OCI-LY7 (cell line): ENCODE measurements around the gene RRP9. TPM values are rescaled to one million over a fixed set of nuclear protein-coding genes. Genes with fewer than 3 reads are reported as not detected.
"Not testable (repeated sequence)": the region's sequence is repeated elsewhere in the genome, so short reads cannot be mapped to it uniquely, and the experiment has no call there.

ENCODE experiments used
- BruUV-seq: library from RNA; stranded (reverse); fragments of 400-500 nt; replicated peaks from 2 replicates; lab custom pipeline; 2021; lab: Mats Ljungman, UMichigan
- CTCF ChIA-PET: fragments of 300-600 bp; sonication (Branson Sonifier 250); formaldehyde crosslinking; loops from one replicate; lab custom pipeline; 2022; ENCODE audit warnings: antibody characterized with exemption; ENCODE audit not compliant: unreplicated experiment; lab: Charles Lee
- POLR2A ChIA-PET: fragments of 300-600 bp; sonication (Branson Sonifier 250); formaldehyde crosslinking; loops from one replicate; lab custom pipeline; 2022; ENCODE audit warnings: antibody characterized with exemption; lab: Charles Lee
- DNase-seq: peaks from one replicate; pipeline ENCODE4 v3.0.0-alpha.2; 2015; ENCODE audit warnings: low spot score
- H2AFZ ChIP-seq: fragments of 200-600 bp; sonication (generic), shearing (Covaris generic); 2 replicates; pipeline ENCODE4 v1.6.1; 2014; ENCODE audit warnings: mild to moderate bottlenecking, antibody characterized with exemption, low read length, moderate library complexity
- H3K27ac ChIP-seq: fragments of 200-600 bp; sonication (generic); 2 replicates; pipeline ENCODE4 v1.5.1; 2014; ENCODE audit warnings: mixed run types, low read depth, mild to moderate bottlenecking, moderate library complexity, low read length, inconsistent platforms; ENCODE audit not compliant: poor library complexity, severe bottlenecking
- H3K36me3 ChIP-seq: fragments of 200-600 bp; sonication (generic); 2 replicates; pipeline ENCODE4 v1.6.1; 2014; ENCODE audit warnings: mild to moderate bottlenecking, antibody characterized with exemption, low read length, moderate library complexity, mixed read lengths; ENCODE audit not compliant: insufficient read depth
- H3K4me1 ChIP-seq: fragments of 200-600 bp; sonication (generic); 2 replicates; pipeline ENCODE4 v1.5.1; 2014; ENCODE audit warnings: mild to moderate bottlenecking, low read length; ENCODE audit not compliant: insufficient read depth, poor library complexity, severe bottlenecking
- H3K4me2 ChIP-seq: fragments of 200-600 bp; sonication (generic); 2 replicates; pipeline ENCODE4 v1.6.1; 2014; ENCODE audit warnings: mild to moderate bottlenecking, low read length
- H3K4me3 ChIP-seq: fragments of 200-600 bp; sonication (generic); 2 replicates; pipeline ENCODE4 v1.5.1; 2014; ENCODE audit warnings: mild to moderate bottlenecking, low read depth, low read length; ENCODE audit not compliant: poor library complexity, severe bottlenecking
- H3K79me2 ChIP-seq: fragments of 200-600 bp; sonication (generic); 2 replicates; pipeline ENCODE4 v1.6.1; 2016; ENCODE audit warnings: low read depth, mild to moderate bottlenecking, low read length, moderate library complexity, mixed read lengths; ENCODE audit not compliant: insufficient read depth
- H3K9me2 ChIP-seq: fragments of 200-600 bp; sonication (generic); 2 replicates; pipeline ENCODE4 v1.6.1; 2016; ENCODE audit warnings: mild to moderate bottlenecking, low read length, mixed read lengths; ENCODE audit not compliant: insufficient read depth
- H3K9me3 ChIP-seq: fragments of 200-600 bp; sonication (generic); 2 replicates; pipeline ENCODE4 v1.6.1; 2014; ENCODE audit warnings: mild to moderate bottlenecking, mixed run types, low read length, mixed read lengths
- H4K20me1 ChIP-seq: fragments of 200-600 bp; sonication (generic); 2 replicates; pipeline ENCODE4 v1.6.1; 2014; ENCODE audit warnings: mild to moderate bottlenecking, antibody characterized with exemption, low read length, moderate library complexity, mixed read lengths; ENCODE audit not compliant: insufficient read depth
- EZH2phosphoT487 ChIP-seq: fragments of 200-600 bp; sonication (generic); IDR thresholded peaks from 2 replicates; pipeline ENCODE4 v1.6.1; 2018; ENCODE audit warnings: low read depth, borderline replicate concordance, mild to moderate bottlenecking, mixed run types, antibody characterized with exemption, low read length, moderate library complexity, mixed read lengths
- intact Hi-C: fragments of 100-400 bp; cut with micrococcal nuclease; formaldehyde crosslinking; loops from one replicate; pipeline ENCODE4 v1.10.0; 2022; ENCODE audit not compliant: unreplicated experiment
- total RNA-seq, 2 experiments: library from RNA; depleted of rRNA in 1 of 2; stranded (reverse); fragments of >200 nt in 1 of 2; shearing (Covaris generic) in 1 of 2; gene quantifications; 2 replicates each; pipeline ENCODE4 v1.2.3, GENCODE V29; 2014 to 2022
- TF ChIP-seq, protein P1 (sequence below): fragments of 200-600 bp; sonication (generic); conservative IDR thresholded peaks from 2 replicates; pipeline ENCODE4 v1.5.1; 2014; ENCODE audit warnings: mild to moderate bottlenecking, antibody characterized with exemption, low read length, moderate library complexity, mixed read lengths

Gene RRP9
- total RNA-seq, 2 experiments from 2014 or later = 34.4 to 41.1 TPM

GRCh38 chr3:51908026-51908425 lies 33.7 kb downstream of the RRP9 start:
- Histone ChIP-seq H3K36me3 (no peaks in the 10 kb centered on the region), H3K9me2 (no peaks in the 10 kb centered on the region), H3K27ac (no peak overlapping the region), H4K20me1 (no peaks in the 10 kb centered on the region), H2AFZ (no peak overlapping the region), H3K4me1 (no peaks in the 10 kb centered on the region), H3K79me2 (no peaks in the 10 kb centered on the region), H3K4me3 (no peak overlapping the region), H3K4me2 (no peak overlapping the region), H3K9me3 (no peaks in the 10 kb centered on the region)
- BruUV-seq = no TSS peak
- DNase-seq = no peak
- CTCF ChIA-PET = no interaction called here
- intact Hi-C loops = no loop called here
- TF ChIP-seq, protein P1, sequence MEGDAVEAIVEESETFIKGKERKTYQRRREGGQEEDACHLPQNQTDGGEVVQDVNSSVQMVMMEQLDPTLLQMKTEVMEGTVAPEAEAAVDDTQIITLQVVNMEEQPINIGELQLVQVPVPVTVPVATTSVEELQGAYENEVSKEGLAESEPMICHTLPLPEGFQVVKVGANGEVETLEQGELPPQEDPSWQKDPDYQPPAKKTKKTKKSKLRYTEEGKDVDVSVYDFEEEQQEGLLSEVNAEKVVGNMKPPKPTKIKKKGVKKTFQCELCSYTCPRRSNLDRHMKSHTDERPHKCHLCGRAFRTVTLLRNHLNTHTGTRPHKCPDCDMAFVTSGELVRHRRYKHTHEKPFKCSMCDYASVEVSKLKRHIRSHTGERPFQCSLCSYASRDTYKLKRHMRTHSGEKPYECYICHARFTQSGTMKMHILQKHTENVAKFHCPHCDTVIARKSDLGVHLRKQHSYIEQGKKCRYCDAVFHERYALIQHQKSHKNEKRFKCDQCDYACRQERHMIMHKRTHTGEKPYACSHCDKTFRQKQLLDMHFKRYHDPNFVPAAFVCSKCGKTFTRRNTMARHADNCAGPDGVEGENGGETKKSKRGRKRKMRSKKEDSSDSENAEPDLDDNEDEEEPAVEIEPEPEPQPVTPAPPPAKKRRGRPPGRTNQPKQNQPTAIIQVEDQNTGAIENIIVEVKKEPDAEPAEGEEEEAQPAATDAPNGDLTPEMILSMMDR = no peak
- no peak for TF ChIP-seq EZH2phosphoT487
- POLR2A ChIA-PET = no interaction called here

DNA sequence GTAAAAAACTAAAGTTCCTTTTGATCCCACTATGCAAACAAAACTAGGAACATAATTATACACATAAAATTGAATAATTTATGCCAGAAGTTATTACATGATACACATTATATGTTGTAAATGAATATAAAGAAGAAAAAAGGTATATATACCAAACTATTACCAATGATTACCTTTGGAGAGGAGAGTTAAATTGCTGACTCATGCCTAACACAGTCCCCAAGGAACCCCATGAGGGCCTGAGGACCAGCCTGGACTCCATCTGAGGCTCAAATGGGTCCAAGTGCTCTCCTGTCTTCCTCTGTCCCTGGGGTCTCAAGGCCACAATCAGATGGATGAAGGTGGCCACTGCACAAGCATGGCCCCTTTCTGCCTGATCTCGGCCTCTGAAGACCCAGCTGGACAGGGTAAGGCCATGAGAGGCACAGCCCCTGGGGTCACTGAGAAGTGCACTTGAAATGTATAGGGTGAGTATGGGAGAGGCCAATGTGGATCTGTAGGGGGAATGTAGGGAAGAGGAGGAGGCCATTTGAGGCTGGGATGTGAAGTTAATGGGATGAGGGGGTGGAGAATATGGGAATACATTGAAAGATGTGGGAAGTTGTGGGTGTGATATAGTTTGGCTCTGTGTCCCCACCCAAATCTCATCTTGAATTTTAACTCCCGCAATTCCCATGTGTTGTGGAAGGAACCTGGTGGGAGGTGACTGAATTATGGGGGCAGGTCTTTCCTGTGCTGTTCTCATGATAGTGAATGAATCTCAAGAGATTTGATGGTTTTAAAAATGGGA lies 37.5 kb downstream of the RRP9 start:
- CTCF ChIA-PET = no interaction called here
- POLR2A ChIA-PET = no interaction called here
- BruUV-seq = no TSS peak

GRCh38 chr3:51902361-51902760 lies 39.3 kb downstream of the RRP9 start:
- CTCF ChIA-PET, H3K79me2 ChIP-seq, POLR2A ChIA-PET, H3K4me3 ChIP-seq, H4K20me1 ChIP-seq, H3K9me2 ChIP-seq, intact Hi-C loops, H2AFZ ChIP-seq, BruUV-seq, H3K4me1 ChIP-seq, H3K27ac ChIP-seq, H3K4me2 ChIP-seq, H3K36me3 ChIP-seq, DNase-seq, H3K9me3 ChIP-seq: not testable (repeated sequence)

More for the DNA sequence above, 37.5 kb downstream of the RRP9 start:
- Histone ChIP-seq H4K20me1 (no peaks in the 10 kb centered on the region), H3K4me3 (no peak overlapping the region), H2AFZ (no peak overlapping the region), H3K4me2 (no peak overlapping the region), H3K79me2 (no peaks in the 10 kb centered on the region), H3K9me2 (no peaks in the 10 kb centered on the region), H3K9me3 (no peaks in the 10 kb centered on the region), H3K36me3 (no peaks in the 10 kb centered on the region), H3K27ac (no peak overlapping the region), H3K4me1 (no peaks in the 10 kb centered on the region)
- no peak for DNase-seq
- no peak for TF ChIP-seq EZH2phosphoT487
- TF ChIP-seq, protein P1 = no peak
- intact Hi-C loops = no loop called here

DNA sequence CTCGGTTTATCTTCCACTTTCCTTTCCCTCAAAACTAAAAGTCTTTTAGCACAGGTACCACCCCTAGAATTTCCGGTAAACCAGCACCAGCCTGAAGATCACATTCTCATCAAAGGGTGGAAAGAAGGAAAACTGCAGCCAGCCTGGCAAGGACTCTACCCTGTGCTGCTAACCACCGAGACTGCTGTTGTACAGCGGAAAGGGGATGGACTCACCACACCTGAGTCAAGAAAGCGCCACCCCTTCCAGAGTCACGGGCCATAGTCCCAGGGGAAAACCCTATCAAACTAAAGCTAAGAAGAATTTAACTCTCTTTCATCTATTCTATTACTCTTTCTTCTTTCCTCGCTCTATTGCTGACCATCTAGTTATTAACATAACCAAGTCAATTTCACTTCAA lies 41.7 kb downstream of the RRP9 start:
- H3K27ac ChIP-seq, intact Hi-C loops, H4K20me1 ChIP-seq, H3K9me3 ChIP-seq, H3K79me2 ChIP-seq, DNase-seq, H2AFZ ChIP-seq, H3K4me3 ChIP-seq, H3K4me2 ChIP-seq, H3K36me3 ChIP-seq, H3K9me2 ChIP-seq, POLR2A ChIA-PET, BruUV-seq, CTCF ChIA-PET, H3K4me1 ChIP-seq: not testable (repeated sequence)
